Gastrocnemius medialis (tissue), 4 donors: ENCODE data around the gene WNT9A.

Experiments
- POLR2A ChIP-seq, 2 donors: fragments of 450-650 bp; IDR thresholded peaks; one replicate each; pipeline ENCODE4 v1.6.1; 2017; ENCODE audit warnings: antibody characterized with exemption in 2 of 2, mild to moderate bottlenecking in 2 of 2, moderate library complexity in 2 of 2
- TF ChIP-seq, protein P1 (sequence below), 5 experiments: fragments of 450-650 bp in 3 of 5; fragments of 200-600 bp in 2 of 5; sonication (generic) in 2 of 5; IDR thresholded peaks in 4 of 5; conservative IDR thresholded peaks in 1 of 5; 1 replicate in 4 of 5; 2 replicates in 1 of 5; pipeline ENCODE4 v1.5.1; 2016 to 2019; ENCODE audit warnings: antibody characterized with exemption in 5 of 5, mild to moderate bottlenecking in 3 of 5, moderate library complexity in 3 of 5

DNA sequence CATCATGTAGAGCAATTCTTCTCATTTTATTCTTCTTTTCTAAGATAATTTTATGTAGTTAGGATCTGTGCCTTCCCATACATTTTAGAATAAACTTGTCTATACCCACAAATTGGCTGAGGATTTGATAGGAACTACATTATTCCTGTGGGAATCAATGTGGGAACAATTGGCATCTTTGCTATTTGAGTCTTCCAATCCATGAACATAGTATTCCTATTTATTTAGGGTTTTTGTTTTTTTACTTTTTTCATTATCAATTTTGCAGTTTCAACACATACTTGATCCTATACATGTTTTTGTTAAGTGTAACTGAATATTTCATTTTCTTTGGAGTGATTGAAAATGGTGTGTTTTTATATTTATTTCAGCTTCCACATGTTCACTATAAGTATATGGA lies 8.1 kb upstream of the WNT9A start:
- TF ChIP-seq, protein P1, sequence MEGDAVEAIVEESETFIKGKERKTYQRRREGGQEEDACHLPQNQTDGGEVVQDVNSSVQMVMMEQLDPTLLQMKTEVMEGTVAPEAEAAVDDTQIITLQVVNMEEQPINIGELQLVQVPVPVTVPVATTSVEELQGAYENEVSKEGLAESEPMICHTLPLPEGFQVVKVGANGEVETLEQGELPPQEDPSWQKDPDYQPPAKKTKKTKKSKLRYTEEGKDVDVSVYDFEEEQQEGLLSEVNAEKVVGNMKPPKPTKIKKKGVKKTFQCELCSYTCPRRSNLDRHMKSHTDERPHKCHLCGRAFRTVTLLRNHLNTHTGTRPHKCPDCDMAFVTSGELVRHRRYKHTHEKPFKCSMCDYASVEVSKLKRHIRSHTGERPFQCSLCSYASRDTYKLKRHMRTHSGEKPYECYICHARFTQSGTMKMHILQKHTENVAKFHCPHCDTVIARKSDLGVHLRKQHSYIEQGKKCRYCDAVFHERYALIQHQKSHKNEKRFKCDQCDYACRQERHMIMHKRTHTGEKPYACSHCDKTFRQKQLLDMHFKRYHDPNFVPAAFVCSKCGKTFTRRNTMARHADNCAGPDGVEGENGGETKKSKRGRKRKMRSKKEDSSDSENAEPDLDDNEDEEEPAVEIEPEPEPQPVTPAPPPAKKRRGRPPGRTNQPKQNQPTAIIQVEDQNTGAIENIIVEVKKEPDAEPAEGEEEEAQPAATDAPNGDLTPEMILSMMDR (IDR thresholded peaks at IDR 0.05 in 4 of 5, conservative IDR thresholded peaks at IDR 0.05 in 1 of 5) = no peak
- no peak for TF ChIP-seq POLR2A (IDR thresholded peaks at IDR 0.05)
